Subcutaneous abdominal adipose tissue (tissue), 5 donors: Measurements from ENCODE around the gene SBF2.

Experiments
- H3K27ac ChIP-seq: one replicate; pipeline ENCODE4 v1.7.0; 2013; ENCODE audit warnings: low read depth, mild to moderate bottlenecking, inconsistent platforms, low read length, moderate library complexity
- H3K27me3 ChIP-seq, 5 donors: one replicate each; pipeline ENCODE4 v1.7.0; 2013; ENCODE audit warnings: low read length in 5 of 5, inconsistent platforms in 1 of 5; ENCODE audit not compliant: control insufficient read depth in 5 of 5, insufficient read depth in 4 of 5
- H3K36me3 ChIP-seq, 5 donors: one replicate each; pipeline ENCODE4 v1.7.0; 2013; ENCODE audit warnings: low read length in 5 of 5; ENCODE audit not compliant: control insufficient read depth in 5 of 5, insufficient read depth in 5 of 5
- H3K4me1 ChIP-seq, 5 donors: one replicate each; pipeline ENCODE4 v1.7.0; 2013; ENCODE audit warnings: low read length in 5 of 5, mild to moderate bottlenecking in 3 of 5, moderate library complexity in 1 of 5; ENCODE audit not compliant: control insufficient read depth in 5 of 5, insufficient read depth in 5 of 5
- H3K4me3 ChIP-seq, 5 donors: one replicate each; pipeline ENCODE4 v1.7.0; 2013; ENCODE audit warnings: low read length in 5 of 5, low read depth in 1 of 5
- H3K9ac ChIP-seq, 5 donors: one replicate each; pipeline ENCODE4 v1.7.0; 2013; ENCODE audit warnings: low read length in 5 of 5, mild to moderate bottlenecking in 4 of 5, moderate library complexity in 3 of 5
- H3K9me3 ChIP-seq, 5 donors: one replicate each; pipeline ENCODE4 v1.7.0; 2013; ENCODE audit warnings: low read length in 5 of 5; ENCODE audit not compliant: control insufficient read depth in 5 of 5
- donor health status: healthy.
- donor health status: healthy.
- donor health status: healthy.
- donor health status: healthy.
- donor health status: healthy.

SBF2 gene

GRCh38 chr11:9757809-9758636 lies 536.0 kb downstream of the SBF2 start:
- Histone ChIP-seq H3K27ac (peak overlapping the region; percentile 98), H3K27me3 (no peaks in the 10 kb centered on the region), H3K9ac (peak overlapping the region; percentile 71 to 95 (median 94)), H3K36me3 (no peaks in the 10 kb centered on the region), H3K4me1 (peaks cover 4 to 61% (median 45%) of the 10 kb centered on the region in 5 donors), H3K4me3 (peak overlapping the region; percentile 80 to 92 (median 85)), H3K9me3 (no peaks in the 10 kb centered on the region)

GRCh38 chr11:9756878-9757277 lies 537.1 kb downstream of the SBF2 start:
- H3K4me3 ChIP-seq: no peak overlapping the region
- peaks cover 1 to 5% (median 3%) of the 10 kb centered on the region in 5 donors for H3K36me3 ChIP-seq
- H3K9me3 ChIP-seq: no peaks in the 10 kb centered on the region
- no peaks in the 10 kb centered on the region for H3K27me3 ChIP-seq
- H3K4me1 ChIP-seq: peaks cover 4 to 61% (median 45%) of the 10 kb centered on the region in 5 donors
- no peak overlapping the region for H3K27ac ChIP-seq
- H3K9ac ChIP-seq: peak overlapping the region in 1 of 5 donors; percentile 21

- Histone ChIP-seq H3K4me3 (no peak overlapping the region), H3K9me3 (no peaks in the 10 kb centered on the region), H3K9ac (peak overlapping the region in 1 of 5 donors; percentile 21), H3K4me1 (peaks cover 4 to 61% (median 45%) of the 10 kb centered on the region in 5 donors), H3K27me3 (no peaks in the 10 kb centered on the region), H3K27ac (no peak overlapping the region), H3K36me3 (peaks cover 3 to 7% (median 5%) of the 10 kb centered on the region in 5 donors)
These were observed 537.6 kb downstream of the SBF2 start for GRCh38 chr11:9756461-9756860.

- Histone ChIP-seq H3K4me1 (peaks cover 4 to 59% (median 42%) of the 10 kb centered on the region in 5 donors), H3K4me3 (no peak overlapping the region), H3K9me3 (no peaks in the 10 kb centered on the region), H3K27ac (no peak overlapping the region), H3K36me3 (peaks cover 5 to 11% (median 6%) of the 10 kb centered on the region in 5 donors), H3K27me3 (no peaks in the 10 kb centered on the region), H3K9ac (no peak overlapping the region)
These were observed 538.3 kb downstream of the SBF2 start for GRCh38 chr11:9755561-9756185.

- Histone ChIP-seq H3K9me3 (no peaks in the 10 kb centered on the region), H3K9ac (no peak overlapping the region), H3K27me3 (no peaks in the 10 kb centered on the region), H3K27ac (no peak overlapping the region), H3K36me3 (peaks cover 11 to 21% (median 14%) of the 10 kb centered on the region in 5 donors), H3K4me3 (no peak overlapping the region), H3K4me1 (peaks cover 0 to 47% (median 26%) of the 10 kb centered on the region in 5 donors)
These were observed 540.0 kb downstream of the SBF2 start for GRCh38 chr11:9754010-9754471.

- Histone ChIP-seq H3K9me3 (no peaks in the 10 kb centered on the region), H3K27ac (peak overlapping the region; percentile 15), H3K36me3 (peaks cover 12 to 21% (median 15%) of the 10 kb centered on the region in 5 donors), H3K27me3 (no peaks in the 10 kb centered on the region), H3K4me3 (no peak overlapping the region), H3K4me1 (peaks cover 0 to 49% (median 24%) of the 10 kb centered on the region in 5 donors), H3K9ac (no peak overlapping the region)
These were observed 541.0 kb downstream of the SBF2 start for GRCh38 chr11:9753021-9753420.

GRCh38 chr11:9752091-9752490 lies 541.9 kb downstream of the SBF2 start:
- Histone ChIP-seq H3K4me3 (no peak overlapping the region), H3K9ac (no peak overlapping the region), H3K9me3 (no peaks in the 10 kb centered on the region), H3K27me3 (no peaks in the 10 kb centered on the region), H3K27ac (no peak overlapping the region), H3K36me3 (peaks cover 12 to 24% (median 17%) of the 10 kb centered on the region in 5 donors), H3K4me1 (peaks cover 0 to 48% (median 21%) of the 10 kb centered on the region in 5 donors)

GRCh38 chr11:9750551-9750950 lies 543.5 kb downstream of the SBF2 start:
- peaks cover 0 to 33% (median 17%) of the 10 kb centered on the region in 5 donors for H3K4me1 ChIP-seq
- no peak overlapping the region for H3K27ac ChIP-seq
- H3K9me3 ChIP-seq: no peaks in the 10 kb centered on the region
- no peak overlapping the region for H3K4me3 ChIP-seq
- peaks cover 12 to 30% (median 21%) of the 10 kb centered on the region in 5 donors for H3K36me3 ChIP-seq
- H3K9ac ChIP-seq: no peak overlapping the region
- H3K27me3 ChIP-seq: no peaks in the 10 kb centered on the region

GRCh38 chr11:9748361-9748970 lies 545.6 kb downstream of the SBF2 start:
- no peaks in the 10 kb centered on the region for H3K9me3 ChIP-seq
- no peaks in the 10 kb centered on the region for H3K27me3 ChIP-seq
- H3K4me3 ChIP-seq: no peak overlapping the region
- H3K36me3 ChIP-seq: peaks cover 18 to 30% (median 21%) of the 10 kb centered on the region in 5 donors
- peaks cover 0 to 20% (median 13%) of the 10 kb centered on the region in 5 donors for H3K4me1 ChIP-seq
- no peak overlapping the region for H3K27ac ChIP-seq
- H3K9ac ChIP-seq: peak overlapping the region in 1 of 5 donors; percentile 36
